Adrenal gland (tissue), 12 donors: ENCODE results near the gene MED27. TPM values are rescaled to one million over a fixed set of nuclear protein-coding genes. Genes with fewer than 3 reads are reported as not detected.

Experiments
- DNase-seq, 7 donors: peaks; one replicate each; pipeline ENCODE4 v3.0.0-alpha.2; 2019 to 2020
- H3K27ac ChIP-seq, 5 donors: fragments of 200-600 bp; sonication (generic) in 4 of 5; 1 replicate in 3 of 5; 2 replicates in 2 of 5; pipeline versions ENCODE4 v1.5.1 to v1.8.0; 2016 to 2020; ENCODE audit warnings: mild to moderate bottlenecking in 1 of 5
- H3K27me3 ChIP-seq: fragments of 200-600 bp; 2 replicates; pipeline ENCODE4 v1.8.0; 2021
- H3K36me3 ChIP-seq, 2 donors: fragments of 200-600 bp; replicated peaks in 1 of 2; 1 replicate in 1 of 2; 2 replicates in 1 of 2; pipeline versions ENCODE4 v1.5.1 to v1.8.0; 2018 to 2022
- H3K4me1 ChIP-seq, 2 donors: fragments of 200-600 bp; replicated peaks in 1 of 2; 1 replicate in 1 of 2; 2 replicates in 1 of 2; pipeline versions ENCODE4 v1.5.1 to v1.8.0; 2018 to 2021
- H3K4me3 ChIP-seq, 4 donors: fragments of 200-600 bp; sonication (generic) in 3 of 4; one replicate each; pipeline ENCODE4 v1.5.1; 2016 to 2018
- H3K9me3 ChIP-seq, 3 donors: fragments of 200-600 bp; sonication (generic) in 1 of 3; replicated peaks in 1 of 3; 1 replicate in 2 of 3; 2 replicates in 1 of 3; pipeline versions ENCODE4 v1.5.1 to v1.8.0; 2016 to 2021
- POLR2A ChIP-seq, 2 donors: fragments of 450-650 bp; IDR thresholded peaks; one replicate each; pipeline ENCODE4 v1.6.1; 2017; ENCODE audit warnings: antibody characterized with exemption in 2 of 2, mild to moderate bottlenecking in 2 of 2, moderate library complexity in 1 of 2
- WGBS, 4 donors: extraction: QIAGEN DNeasy Blood & Tissue Kit in 2 of 4; methylation state at CpG; one replicate each; pipeline versions ENCODE4 v1.1.5 to v1.1.7; 2013 to 2017; 5-methylcytosine and 5-hydroxymethylcytosine counted together
- intact Hi-C, 2 donors: fragments of 100-400 bp; cut with DNase I; formaldehyde crosslinking; loops; one replicate each; pipeline versions ENCODE4 v1.14.1 to v1.15.0; 2022 to 2023
- polyA plus RNA-seq, 3 donors: library from polyadenylated mRNA; stranded (reverse); fragments of 200-250 nt in 2 of 3; fragments of 350-450 nt in 1 of 3; fragmentation: Illumina TruSeq in 1 of 3; extraction: RNeasy Lipid Tissue Mini Kit (QIAGEN cat#74804) in 1 of 3; gene quantifications; one replicate each; pipeline ENCODE4 v1.2.3, GENCODE V29; 2013 to 2014
- total RNA-seq, 9 donors: library from RNA; depleted of rRNA in 4 of 9; stranded (reverse); fragments of >200 nt in 4 of 9; fragments of 120-200 nt in 1 of 9; fragmentation: NEBNext Ultra II Directional in 1 of 9; extraction: Animal tissue kit (Norgen Biotek cat#: 25700) in 1 of 9; gene quantifications; one replicate each; pipeline versions ENCODE4 v1.1.0 to v1.2.4, GENCODE V29; 2013 to 2023
- TF ChIP-seq, protein P1 (sequence below), 6 experiments: fragments of 450-650 bp in 4 of 6; fragments of 200-600 bp in 2 of 6; sonication (generic) in 1 of 6; IDR thresholded peaks; 1 replicate in 5 of 6; 2 replicates in 1 of 6; pipeline versions ENCODE4 v1.5.1 to v1.8.0; 2016 to 2021; ENCODE audit warnings: antibody characterized with exemption in 6 of 6, mild to moderate bottlenecking in 2 of 6, moderate library complexity in 1 of 6
- donor health status: healthy with polysubstance abuse.
- donor health status: Bipolar disorder and iron deficiency.
- donor health status: DM: yes; HTN: yes; CAD: no.
- donor health status: DM: no; HTN: no; CAD: no.
- donor health status: DM: no; HTN: no; CAD: no.
- donor health status: DM: yes; HTN: yes; CAD: no.

MED27 gene
- total and polyA plus RNA-seq, 12 donors = 12.2 to 37.4 (median 15.9) TPM

DNA sequence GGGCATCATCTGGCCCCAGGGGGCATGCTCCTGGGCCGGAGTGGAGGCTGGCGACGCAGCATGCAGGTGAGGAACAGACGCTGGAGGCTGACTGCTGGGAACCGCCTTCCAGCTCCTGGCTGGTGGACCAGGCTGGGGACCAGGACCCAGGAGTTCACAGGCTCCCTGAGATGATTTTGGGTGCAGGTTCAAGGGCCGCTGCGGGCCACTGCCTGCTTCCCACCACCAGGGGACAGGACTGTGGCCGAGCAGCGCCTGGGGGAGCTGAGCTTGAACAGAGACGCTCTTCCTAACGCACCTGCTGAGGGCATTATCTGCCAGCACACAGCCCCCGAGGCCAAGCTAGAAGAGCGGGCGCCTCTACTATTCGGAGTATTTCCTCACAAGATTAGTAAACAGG, 207.7 kb downstream of the MED27 start:
- TF ChIP-seq, protein P1, sequence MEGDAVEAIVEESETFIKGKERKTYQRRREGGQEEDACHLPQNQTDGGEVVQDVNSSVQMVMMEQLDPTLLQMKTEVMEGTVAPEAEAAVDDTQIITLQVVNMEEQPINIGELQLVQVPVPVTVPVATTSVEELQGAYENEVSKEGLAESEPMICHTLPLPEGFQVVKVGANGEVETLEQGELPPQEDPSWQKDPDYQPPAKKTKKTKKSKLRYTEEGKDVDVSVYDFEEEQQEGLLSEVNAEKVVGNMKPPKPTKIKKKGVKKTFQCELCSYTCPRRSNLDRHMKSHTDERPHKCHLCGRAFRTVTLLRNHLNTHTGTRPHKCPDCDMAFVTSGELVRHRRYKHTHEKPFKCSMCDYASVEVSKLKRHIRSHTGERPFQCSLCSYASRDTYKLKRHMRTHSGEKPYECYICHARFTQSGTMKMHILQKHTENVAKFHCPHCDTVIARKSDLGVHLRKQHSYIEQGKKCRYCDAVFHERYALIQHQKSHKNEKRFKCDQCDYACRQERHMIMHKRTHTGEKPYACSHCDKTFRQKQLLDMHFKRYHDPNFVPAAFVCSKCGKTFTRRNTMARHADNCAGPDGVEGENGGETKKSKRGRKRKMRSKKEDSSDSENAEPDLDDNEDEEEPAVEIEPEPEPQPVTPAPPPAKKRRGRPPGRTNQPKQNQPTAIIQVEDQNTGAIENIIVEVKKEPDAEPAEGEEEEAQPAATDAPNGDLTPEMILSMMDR (IDR thresholded peaks at IDR 0.05) = peak in 2 of 6 experiments; percentile 6 to 19
- TF ChIP-seq POLR2A (IDR thresholded peaks at IDR 0.05) = no peak
- WGBS, 4 donors = 93 to 100% (median 97%) methylated on average over 5 to 15 of the region's 15 CpGs
- DNase-seq = no peak
- intact Hi-C loops = no loop called here
- H3K9me3 ChIP-seq = no peaks in the 10 kb centered on the region
- H3K4me3 ChIP-seq = no peak overlapping the region
- no peaks in the 10 kb centered on the region for H3K36me3 ChIP-seq
- no peaks in the 10 kb centered on the region for H3K4me1 ChIP-seq
- no peaks in the 10 kb centered on the region for H3K27me3 ChIP-seq
- no peak overlapping the region for H3K27ac ChIP-seq

DNA sequence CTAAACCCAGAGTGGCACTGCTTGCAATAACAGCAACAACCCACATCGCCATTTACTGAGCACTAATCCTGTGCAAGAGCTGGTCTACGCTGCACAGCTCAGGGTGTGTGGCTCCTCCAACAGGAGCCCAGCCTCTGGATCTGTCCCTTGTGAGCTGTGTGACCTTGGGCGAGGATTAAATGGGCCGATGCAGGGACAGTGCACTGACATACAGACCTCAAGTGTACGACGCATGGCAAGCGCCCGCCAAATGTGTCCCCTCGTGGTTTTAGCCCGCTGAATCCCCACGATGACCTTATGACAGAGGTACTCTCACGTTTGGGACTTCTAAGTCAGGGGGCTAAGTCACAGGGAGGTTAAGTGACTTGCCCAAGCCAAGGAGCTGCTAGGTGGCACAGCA, 209.5 kb downstream of the MED27 start:
- Histone ChIP-seq H3K36me3 (no peaks in the 10 kb centered on the region), H3K4me1 (no peaks in the 10 kb centered on the region), H3K4me3 (no peak overlapping the region), H3K9me3 (no peaks in the 10 kb centered on the region), H3K27ac (no peak overlapping the region), H3K27me3 (no peaks in the 10 kb centered on the region)
- intact Hi-C loops = no loop called here
- TF ChIP-seq POLR2A (IDR thresholded peaks at IDR 0.05) = no peak
- TF ChIP-seq, protein P1 (IDR thresholded peaks at IDR 0.05) = no peak
- no peak for DNase-seq
- WGBS, 4 donors = 88 to 100% (median 89%) methylated on average over 2 to 12 of the region's 12 CpGs

DNA sequence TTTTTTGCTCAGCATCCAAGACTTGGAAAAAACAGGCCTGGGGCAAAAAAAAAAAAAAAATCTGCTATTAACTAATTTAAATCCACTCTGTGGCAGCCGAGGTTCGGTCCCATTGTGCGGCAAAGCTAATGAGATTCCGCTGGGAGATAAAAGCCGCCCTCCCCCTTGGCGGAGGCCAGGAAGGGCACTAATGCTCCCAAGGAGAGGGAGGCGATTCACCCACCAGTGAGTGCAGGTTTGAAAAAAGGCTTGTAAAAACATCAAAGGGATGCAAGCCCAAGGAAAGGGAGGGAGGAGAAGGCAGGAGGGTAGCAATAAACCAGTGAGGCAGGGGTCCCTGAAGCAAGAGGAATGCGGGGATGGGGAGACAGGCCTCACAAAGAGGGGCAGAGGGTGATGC, 210.3 kb downstream of the MED27 start:
- intact Hi-C loops = no loop called here
- Histone ChIP-seq H3K36me3 (no peaks in the 10 kb centered on the region), H3K27ac (no peak overlapping the region), H3K9me3 (no peaks in the 10 kb centered on the region), H3K27me3 (no peaks in the 10 kb centered on the region), H3K4me1 (no peaks in the 10 kb centered on the region), H3K4me3 (no peak overlapping the region)
- TF ChIP-seq POLR2A (IDR thresholded peaks at IDR 0.05) = no peak
- TF ChIP-seq, protein P1 (IDR thresholded peaks at IDR 0.05) = no peak
- 87 to 95% (median 89%) methylated on average over 8 of the region's 8 CpGs for WGBS, 4 donors
- DNase-seq = no peak

DNA sequence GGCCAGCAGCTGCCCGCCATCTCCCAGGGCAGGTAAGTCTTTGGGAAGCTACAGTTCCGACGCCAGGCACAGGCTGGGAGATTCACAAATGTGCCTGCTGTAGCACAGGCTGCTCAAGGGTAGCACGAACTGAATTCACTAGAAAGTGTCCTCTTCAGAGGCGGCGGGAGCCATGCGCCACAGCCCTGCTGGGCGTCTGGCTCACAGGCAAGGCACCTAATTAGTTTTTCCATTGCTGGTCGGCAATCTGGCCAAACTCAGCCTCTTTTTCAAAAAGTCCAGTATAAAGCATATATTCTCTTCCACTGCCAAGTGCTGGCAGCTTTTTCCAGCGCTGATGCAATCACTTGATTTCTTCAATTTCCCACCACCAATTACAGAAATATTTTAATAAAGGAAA, 210.9 kb downstream of the MED27 start:
- Histone ChIP-seq H3K4me1 (no peaks in the 10 kb centered on the region), H3K36me3 (no peaks in the 10 kb centered on the region), H3K27ac (no peak overlapping the region), H3K27me3 (no peaks in the 10 kb centered on the region), H3K9me3 (no peaks in the 10 kb centered on the region), H3K4me3 (no peak overlapping the region)
- TF ChIP-seq, protein P1 (IDR thresholded peaks at IDR 0.05) = no peak
- TF ChIP-seq POLR2A (IDR thresholded peaks at IDR 0.05) = no peak
- intact Hi-C loops = no loop called here
- WGBS, 4 donors = 75 to 95% (median 85%) methylated on average over 9 to 10 of the region's 10 CpGs
- peak in 1 of 7 donors; percentile 63 for DNase-seq
